GM11168 (cell line): Measurements from ENCODE around the gene SLPI.

Source experiments
- in situ Hi-C: fragments of 300-500 bp; cut with MboI; formaldehyde crosslinking; loops from one replicate; pipeline ENCODE4 v1.12.0; 2022; ENCODE audit warnings: low sequenced_read_pairs; ENCODE audit not compliant: unreplicated experiment

Gene SLPI

DNA sequence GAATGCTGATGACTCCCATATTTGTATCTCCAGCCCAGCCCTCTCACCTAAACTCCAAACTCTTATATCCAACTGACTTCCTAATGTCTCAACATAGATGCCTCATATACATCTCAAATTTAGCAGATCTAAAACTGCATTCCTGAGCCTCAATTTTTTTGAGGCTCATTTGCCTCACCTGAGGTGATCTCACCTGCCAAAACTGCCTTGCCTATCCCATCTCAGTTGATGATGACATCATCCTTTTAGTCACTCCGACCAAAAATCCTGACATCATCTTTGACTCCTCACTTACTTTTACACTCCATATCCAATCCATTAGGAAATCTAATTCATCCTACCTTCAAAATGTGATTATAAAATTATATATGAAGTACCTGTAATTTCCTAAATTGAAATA is 25.6 kb upstream of the SLPI start:
- in situ Hi-C loops, result loop anchor here (10.0 kb wide), 1 partner anchor 815 kb away; no protein-coding TSS in a partner anchor

DNA sequence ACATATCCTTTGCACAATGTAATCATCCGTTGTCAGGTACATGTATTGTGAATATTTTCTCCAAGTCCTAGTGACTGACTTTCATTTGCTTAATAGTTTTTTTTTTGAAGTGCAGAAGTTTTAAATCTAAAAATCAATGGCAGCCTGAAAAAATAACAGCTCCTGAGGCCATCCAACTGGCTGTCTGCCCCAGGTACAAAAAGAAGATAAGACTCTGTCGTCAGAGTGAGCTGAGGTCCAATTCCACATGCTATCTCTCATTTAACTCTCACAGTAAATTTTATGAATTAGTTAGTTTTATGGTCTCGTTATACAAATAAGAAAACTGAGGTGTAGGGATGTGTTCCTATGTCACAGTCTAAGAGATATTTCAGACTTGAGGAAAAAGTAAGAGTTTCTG is 21.0 kb upstream of the SLPI start:
- in situ Hi-C loops, result no loop called here

DNA sequence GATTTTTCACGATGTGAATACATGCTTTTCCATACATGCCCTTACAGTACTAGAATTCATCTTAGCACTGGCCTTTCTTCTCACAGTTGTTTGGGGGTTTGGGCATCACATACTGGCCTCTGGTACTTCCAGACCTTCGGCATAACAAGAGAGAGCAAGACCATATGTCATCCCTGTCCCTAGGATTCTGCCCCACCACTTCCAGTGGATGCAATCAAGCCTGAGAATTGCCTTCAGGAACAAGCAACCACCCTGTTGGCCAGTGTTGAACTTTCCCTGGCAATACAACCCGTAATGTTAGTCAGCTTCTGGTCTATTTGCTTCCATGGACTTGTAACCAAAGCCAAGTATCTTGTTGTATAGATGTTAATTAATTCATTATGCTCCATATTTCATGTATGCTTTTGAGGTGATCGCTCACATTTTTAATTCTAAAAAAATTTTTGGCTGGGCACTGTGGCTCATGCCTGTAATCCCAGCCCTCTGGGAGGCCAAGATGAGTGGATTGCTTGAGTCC is 15.4 kb upstream of the SLPI start:
- in situ Hi-C loops, result no loop called here

- in situ Hi-C loops, result no loop called here
Observed at GRCh38 chr20:45269056-45269455, 14.7 kb upstream of the SLPI start.

- in situ Hi-C loops, result no loop called here
Observed at GRCh38 chr20:45268531-45268930, 14.2 kb upstream of the SLPI start.

DNA sequence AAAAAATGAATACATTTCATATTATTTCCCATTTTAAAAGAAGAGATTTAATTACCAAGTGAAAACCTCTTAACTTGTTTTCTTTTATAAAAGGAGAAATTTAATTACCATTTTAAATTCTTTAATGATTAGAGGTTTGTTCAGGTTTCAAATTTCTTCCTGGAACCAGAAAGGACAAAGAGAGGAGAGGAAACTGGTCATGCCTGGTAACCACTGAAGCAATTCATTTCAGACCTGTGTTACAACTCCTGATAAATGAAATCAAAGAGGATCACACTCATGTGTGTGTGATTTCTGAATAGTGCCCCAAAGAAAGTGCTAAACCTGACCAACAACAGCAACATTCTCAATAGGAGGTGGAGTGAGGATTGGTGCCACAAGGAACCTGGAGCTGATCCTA is 12.6 kb upstream of the SLPI start:
- in situ Hi-C loops, result no loop called here

DNA sequence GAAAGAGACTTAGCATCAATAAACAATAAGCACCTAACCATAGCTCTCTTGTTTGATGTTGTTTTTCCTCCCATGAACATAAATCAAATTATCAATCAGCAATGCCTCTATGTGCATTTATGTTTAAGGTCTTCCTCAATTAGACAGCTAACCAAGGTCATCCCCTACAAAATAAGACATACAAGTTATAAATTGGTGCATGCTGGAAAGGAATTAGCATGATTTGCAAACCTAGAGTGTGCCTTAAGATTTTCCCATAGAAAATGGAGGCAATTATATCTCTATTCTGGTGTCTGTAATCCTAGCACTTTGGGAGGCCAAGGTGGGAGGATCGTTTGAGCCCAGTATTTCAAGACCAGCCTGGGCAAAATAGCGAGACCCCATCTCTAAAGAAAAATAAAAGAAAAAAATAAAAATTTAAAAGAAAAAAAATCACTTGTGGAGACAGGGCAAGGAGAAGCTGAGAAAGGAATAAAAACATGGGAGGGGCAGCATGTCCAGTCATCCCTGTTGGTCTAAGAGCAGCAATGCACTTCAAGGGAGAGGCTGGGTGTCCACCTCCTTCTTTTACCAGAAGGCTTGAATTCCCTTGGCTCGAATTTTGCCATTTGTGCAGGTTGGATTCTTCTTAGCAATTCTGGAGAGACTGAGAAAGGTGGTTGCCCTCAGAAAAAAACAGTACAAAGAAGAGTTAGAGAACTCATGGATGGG is 9.3 kb upstream of the SLPI start:
- in situ Hi-C loops, result no loop called here

GRCh38 chr20:45258664-45259063 is 4.3 kb upstream of the SLPI start:
- in situ Hi-C loops, result no loop called here

DNA sequence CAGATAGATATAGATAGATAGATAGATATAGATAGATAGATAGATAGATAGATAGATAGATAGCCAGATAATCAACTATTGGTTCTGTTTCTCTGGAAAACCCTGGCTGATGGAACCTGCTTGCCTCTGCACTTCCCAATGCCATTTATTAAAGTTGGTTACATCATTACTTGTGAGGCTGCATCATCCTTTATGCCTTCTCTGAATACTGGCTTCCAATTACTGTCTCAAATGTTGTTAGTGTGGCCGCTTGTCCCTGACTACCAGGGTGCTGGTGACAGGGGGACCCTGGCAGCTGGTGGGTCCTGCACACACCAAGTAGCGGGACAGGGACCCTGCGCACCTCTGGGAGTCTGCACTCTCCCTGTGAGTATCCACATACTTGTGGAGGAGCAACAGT is 3.9 kb upstream of the SLPI start:
- in situ Hi-C loops, result no loop called here

- in situ Hi-C loops, result no loop called here
Observed at GRCh38 chr20:45257711-45258110, 3.3 kb upstream of the SLPI start.

- in situ Hi-C loops, result no loop called here
Observed at GRCh38 chr20:45257161-45257560, 2.8 kb upstream of the SLPI start.

DNA sequence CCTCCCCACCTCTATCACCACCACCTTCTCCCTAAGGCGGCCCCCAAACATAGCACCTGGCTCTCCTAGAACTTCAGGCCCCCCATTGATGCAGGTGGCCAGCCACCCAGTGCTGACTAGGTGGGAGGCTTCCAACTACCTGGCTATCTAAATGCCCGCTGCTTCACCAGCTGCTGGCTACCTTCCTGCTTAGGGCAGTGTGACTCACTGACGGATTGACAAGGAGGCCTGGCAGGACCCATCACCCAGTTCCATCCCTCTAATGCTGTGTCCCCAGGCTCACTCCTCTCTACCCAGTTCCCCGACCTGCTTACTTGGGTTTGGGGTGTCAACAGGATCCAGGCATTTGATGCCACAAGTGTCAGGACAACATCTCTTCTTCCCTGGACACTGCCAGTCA is 1.1 kb downstream of the SLPI start:
- in situ Hi-C loops, result no loop called here

DNA sequence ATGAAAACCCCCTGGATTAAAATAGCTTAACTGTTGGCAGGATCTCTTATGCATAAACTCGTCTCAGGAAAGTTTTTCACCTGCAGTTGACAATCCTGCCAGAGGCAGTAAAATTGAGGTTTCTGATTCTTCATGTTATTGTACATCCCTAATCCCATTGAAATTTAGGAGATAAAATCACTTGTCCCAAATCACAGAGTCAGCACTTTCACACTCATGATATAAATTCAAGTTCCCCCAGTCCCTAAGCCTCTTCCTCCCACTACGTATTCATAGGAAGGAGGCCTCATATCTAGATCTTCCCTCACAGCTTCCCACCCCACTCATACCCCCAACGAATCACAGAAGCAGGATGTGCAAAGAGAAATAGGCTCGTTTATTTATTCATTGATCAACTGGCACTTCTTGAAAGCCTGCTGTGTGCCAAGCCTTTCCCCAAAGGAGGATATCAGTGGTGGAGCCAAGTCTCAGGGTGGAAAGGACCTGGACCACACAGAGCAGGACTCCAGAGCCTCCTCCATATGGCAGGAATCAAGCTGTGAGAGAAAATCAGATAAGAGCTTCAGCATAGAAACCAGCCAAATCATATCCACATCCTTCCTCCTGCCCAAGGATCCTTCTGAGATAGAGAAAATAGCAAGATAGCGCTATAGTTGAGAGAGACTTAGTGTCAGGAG is 2.3 kb downstream of the SLPI start:
- in situ Hi-C loops, result no loop called here

DNA sequence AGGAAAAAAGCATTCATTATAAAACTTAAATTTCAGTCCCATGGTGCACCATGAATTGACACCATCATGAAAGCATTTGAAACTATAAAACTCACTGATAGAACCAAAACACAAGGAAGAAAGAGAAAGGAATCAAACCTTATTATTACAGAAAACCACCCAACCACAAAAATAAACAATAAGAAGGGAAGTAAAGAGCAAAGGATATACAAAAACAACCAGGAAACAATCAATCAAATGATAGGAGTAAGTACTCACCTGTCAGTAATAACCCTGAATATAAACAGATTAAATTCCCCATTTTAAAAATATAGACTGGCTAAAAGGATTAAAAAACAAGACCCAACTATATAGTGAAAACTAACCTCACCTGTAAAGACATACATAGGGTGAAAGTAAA is 5.8 kb downstream of the SLPI start:
- in situ Hi-C loops, result no loop called here

- in situ Hi-C loops, result no loop called here
Observed at GRCh38 chr20:45247865-45248264, 6.5 kb downstream of the SLPI start.

- in situ Hi-C loops, result no loop called here
Observed at GRCh38 chr20:45246109-45246508, 8.3 kb downstream of the SLPI start.

DNA sequence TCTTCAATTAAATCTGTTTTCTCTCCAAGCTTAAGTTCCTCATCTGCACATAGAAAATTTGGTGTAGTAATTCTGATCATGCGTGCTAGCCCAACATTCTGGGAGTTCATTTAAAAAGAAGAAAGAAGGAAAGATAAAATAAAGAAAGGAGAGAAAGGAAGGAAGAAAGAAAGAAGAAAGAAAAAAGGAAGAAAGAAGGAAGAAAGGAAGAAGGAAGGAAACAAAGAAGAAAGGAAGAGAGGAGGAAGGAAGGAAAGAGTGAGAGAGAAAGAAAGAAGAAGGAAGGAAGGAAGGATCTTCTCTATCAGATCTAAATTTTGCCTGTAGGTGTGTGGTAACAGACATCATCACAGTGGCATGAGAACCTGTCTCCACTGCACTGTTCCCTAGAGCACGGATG is 16.2 kb downstream of the SLPI start:
- in situ Hi-C loops, result no loop called here

DNA sequence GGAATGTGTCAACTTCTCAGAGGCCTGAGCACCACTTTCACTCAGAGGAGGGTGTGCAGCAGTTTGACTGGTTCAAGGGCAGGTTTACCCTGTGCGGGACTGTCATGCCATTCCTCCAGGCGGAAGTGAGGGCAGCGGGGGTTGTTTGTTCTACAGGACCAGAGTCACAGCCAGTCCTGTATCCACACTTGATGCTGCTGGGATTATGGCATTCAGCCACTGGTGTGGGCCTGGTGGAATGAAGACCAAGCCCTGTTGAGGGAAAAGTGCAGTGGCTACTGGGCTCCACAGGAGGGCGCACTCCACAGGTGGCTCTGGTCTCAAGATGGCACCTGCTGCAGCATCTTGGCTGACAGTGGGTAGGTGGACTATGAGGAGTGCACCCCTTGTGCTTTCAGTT is 18.4 kb downstream of the SLPI start:
- in situ Hi-C loops, result no loop called here

DNA sequence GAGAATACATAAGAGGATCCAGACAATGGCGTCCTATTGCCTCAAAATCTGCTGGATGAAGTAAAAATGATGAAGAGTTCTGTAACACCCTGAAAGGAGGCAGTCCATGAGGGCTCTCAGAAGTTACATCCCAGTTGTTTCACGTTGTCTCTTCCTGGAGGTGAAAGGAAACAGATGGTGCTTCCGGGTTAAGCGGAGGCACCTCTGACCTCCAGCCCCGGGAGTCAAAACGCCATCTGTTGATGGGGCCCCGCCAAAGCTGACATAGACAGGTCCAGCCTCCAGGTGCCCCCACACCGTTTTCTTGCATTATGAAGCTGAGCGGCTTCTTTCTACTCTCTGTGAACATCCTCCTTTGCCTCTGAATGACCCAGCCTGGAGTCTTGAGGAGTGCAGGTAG is 23.7 kb downstream of the SLPI start:
- in situ Hi-C loops, result no loop called here

GRCh38 chr20:45229264-45230056 is 24.9 kb downstream of the SLPI start:
- in situ Hi-C loops, result no loop called here

DNA sequence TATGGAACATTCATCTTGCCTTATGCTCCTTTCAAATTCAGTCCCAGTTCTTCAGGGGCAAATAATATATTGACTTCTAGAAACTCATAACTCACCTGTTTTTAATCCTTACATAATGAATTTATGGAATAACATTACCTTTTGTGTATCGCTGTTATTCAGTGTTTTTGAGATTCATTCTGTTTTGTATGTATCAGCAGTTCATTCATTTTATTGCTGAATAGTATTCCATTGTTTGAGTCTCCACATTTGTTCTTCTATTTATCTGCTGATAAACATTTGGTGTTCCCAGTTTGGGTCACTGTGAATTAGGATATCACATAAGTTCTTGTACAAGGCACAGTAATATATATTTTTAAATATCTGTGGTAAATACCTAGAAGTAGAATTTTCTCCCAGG is 28.1 kb downstream of the SLPI start:
- in situ Hi-C loops, result no loop called here
